Measurements from ENCODE around the gene MAGI2.

Gene MAGI2

GRCh38 chr7:79478386-79478785, 24.9 kb upstream of the MAGI2 start:
- no peak overlapping the region for H3K4me3 ChIP-seq (ENCODE audit: low read depth, low read length)
- no peak for TF ChIP-seq CTCF (IDR thresholded peaks at IDR 0.05; ENCODE audit: low read depth, low read length)

GRCh38 chr7:79475455-79475854, 22.0 kb upstream of the MAGI2 start:
- TF ChIP-seq CTCF (IDR thresholded peaks at IDR 0.05; ENCODE audit: low read depth, low read length), result no peak

GRCh38 chr7:79471699-79472098, 18.2 kb upstream of the MAGI2 start:
- TF ChIP-seq CTCF (IDR thresholded peaks at IDR 0.05; ENCODE audit: low read depth, low read length), result no peak
- no peak overlapping the region for H3K4me3 ChIP-seq (ENCODE audit: low read depth, low read length)

More at GRCh38 chr7:79475455-79475854, 22.0 kb upstream of the MAGI2 start:
- H3K4me3 ChIP-seq (ENCODE audit: low read depth, low read length), result no peak overlapping the region

- H3K4me3 ChIP-seq (ENCODE audit: low read depth, low read length), result no peak overlapping the region
- no peak for TF ChIP-seq CTCF (IDR thresholded peaks at IDR 0.05; ENCODE audit: low read depth, low read length)
Observed at GRCh38 chr7:79471283-79471682, 17.8 kb upstream of the MAGI2 start.

- no peak overlapping the region for H3K4me3 ChIP-seq (ENCODE audit: low read depth, low read length)
- no peak for TF ChIP-seq CTCF (IDR thresholded peaks at IDR 0.05; ENCODE audit: low read depth, low read length)
Observed at GRCh38 chr7:79465551-79465950, 12.1 kb upstream of the MAGI2 start.

GRCh38 chr7:79464051-79464450, 10.6 kb upstream of the MAGI2 start:
- H3K4me3 ChIP-seq (ENCODE audit: low read depth, low read length), result no peak overlapping the region
- no peak for TF ChIP-seq CTCF (IDR thresholded peaks at IDR 0.05; ENCODE audit: low read depth, low read length)

GRCh38 chr7:79462390-79462789, 8.9 kb upstream of the MAGI2 start:
- no peak overlapping the region for H3K4me3 ChIP-seq (ENCODE audit: low read depth, low read length)
- TF ChIP-seq CTCF (IDR thresholded peaks at IDR 0.05; ENCODE audit: low read depth, low read length), result no peak
